ENCODE data around the gene KCNK15. TPM values are rescaled to one million over a fixed set of nuclear protein-coding genes. Genes with fewer than 3 reads are reported as not detected.
"Not testable (repeated sequence)": the region's sequence is repeated elsewhere in the genome, so short reads cannot be mapped to it uniquely, and the experiment has no call there.

Gene KCNK15
- total RNA-seq = under 1 TPM; 0.31 to 0.48 TPM

DNA sequence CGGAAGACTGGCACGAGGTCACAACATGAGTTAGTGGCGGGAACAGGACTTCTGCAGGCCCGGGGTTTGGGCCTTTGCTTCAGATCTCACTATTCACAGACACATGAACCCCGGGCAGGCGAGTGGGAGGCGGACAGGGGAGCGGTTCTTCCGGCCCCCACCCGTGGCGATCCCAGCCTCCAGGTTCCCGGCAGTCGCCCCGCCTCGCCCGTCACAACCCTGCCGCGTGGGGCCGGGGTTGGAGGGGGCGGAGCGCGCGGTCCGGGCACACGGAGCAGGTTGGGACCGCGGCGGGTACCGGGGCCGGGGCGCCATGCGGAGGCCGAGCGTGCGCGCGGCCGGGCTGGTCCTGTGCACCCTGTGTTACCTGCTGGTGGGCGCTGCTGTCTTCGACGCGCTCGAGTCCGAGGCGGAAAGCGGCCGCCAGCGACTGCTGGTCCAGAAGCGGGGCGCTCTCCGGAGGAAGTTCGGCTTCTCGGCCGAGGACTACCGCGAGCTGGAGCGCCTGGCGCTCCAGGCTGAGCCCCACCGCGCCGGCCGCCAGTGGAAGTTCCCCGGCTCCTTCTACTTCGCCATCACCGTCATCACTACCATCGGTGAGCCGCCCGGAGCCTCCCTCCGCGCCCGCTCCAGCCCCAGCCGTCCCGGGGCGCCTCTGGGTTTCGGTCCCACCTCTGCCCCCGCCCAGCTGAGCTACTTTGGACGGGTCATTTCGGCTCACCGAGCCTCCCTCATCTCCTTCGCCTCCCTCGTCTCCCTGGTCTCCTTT, at the start of gene KCNK15:
KCNK15 (plus strand) TSS at position 268 of the 769 bp plus-strand sequence; CDS start at position 314, 46 bp downstream.
- Mint-ChIP-seq H3K4me1 (peaks cover 12% of the 10 kb centered on the region), H3K36me3 (peaks cover 2% of the 10 kb centered on the region), H3K9me3 (no peaks in the 10 kb centered on the region), H3K27me3 (peaks cover 35% of the 10 kb centered on the region), H3K4me3 (peak within 1 kb of the TSS; percentile 77), H3K27ac (peak within 1 kb of the TSS; percentile 50)
- peak; percentile 59 for DNase-seq

DNA sequence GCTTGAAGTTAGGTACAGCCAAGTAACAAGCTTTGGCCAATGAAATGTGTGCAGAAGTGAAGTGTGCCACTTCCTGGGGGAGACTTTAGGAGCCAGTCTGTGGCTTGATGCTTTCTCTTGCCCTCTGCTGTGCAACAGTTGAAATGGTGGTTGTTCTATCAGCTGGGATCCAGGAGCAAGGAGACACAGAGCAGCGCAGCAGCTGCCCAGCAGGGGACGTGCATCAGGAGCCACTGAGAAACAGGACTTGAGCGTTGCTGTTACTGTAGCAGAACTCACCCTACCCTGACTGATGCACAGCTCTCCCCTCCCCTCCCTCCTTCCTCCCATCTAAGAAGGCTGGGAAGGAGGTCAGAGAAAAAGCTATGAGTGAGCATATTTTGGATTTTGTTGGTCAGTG, 49.4 kb upstream of the KCNK15 start:
- Mint-ChIP-seq H3K36me3 (no peaks in the 10 kb centered on the region), H3K4me1 (peaks cover 14% of the 10 kb centered on the region), H3K9me3 (no peaks in the 10 kb centered on the region), H3K27me3 (no peaks in the 10 kb centered on the region), H3K4me3 (no peak overlapping the region), H3K27ac (no peak overlapping the region)
- no peak for DNase-seq

DNA sequence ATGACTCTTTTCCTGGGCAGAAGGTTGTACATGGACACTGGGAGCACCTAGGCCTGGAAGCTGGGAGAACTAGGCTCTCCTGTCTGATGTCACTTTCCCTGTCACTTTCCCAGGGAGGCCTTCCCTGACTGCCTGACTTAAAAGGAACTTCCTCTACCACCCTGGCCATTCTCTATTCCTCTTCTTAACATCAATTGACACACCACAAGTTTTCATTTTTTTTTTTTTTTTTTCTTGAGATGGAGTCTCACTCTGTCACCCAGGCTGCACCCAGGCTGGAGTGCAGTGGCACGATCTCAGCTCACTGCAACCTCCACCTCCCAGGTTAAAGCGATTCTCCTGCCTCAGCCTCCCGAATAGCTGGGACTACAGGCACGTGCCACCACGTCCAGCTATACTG, 48.6 kb upstream of the KCNK15 start:
- not testable (repeated sequence) for H3K27me3 Mint-ChIP-seq, H3K36me3 Mint-ChIP-seq, H3K9me3 Mint-ChIP-seq, DNase-seq, H3K27ac Mint-ChIP-seq
- Mint-ChIP-seq H3K4me3 (peak overlapping the region; percentile 24), H3K4me1 (peaks cover 12% of the 10 kb centered on the region)

DNA sequence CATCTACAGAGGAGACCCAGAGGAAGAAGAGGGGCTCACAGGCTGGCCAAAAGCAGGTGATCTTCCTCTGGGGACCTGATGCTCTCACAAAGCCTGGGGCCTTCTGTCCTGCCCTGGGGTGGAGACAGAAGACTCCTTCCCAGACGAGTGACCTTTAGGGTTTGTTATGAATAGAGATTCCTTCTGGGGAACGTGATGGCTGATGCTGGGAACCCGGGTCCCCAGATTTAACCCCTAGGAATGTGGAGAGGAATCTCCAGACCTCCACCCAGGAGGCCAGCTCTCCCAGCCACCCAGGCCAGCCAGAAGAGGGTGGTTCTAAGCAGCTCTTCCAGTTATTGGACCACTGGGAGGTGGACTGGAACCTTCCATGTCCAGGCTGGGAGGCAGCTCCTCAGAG, 47.3 kb upstream of the KCNK15 start:
- peaks cover 10% of the 10 kb centered on the region for H3K4me1 Mint-ChIP-seq
- H3K27me3 Mint-ChIP-seq = no peaks in the 10 kb centered on the region
- no peaks in the 10 kb centered on the region for H3K36me3 Mint-ChIP-seq
- DNase-seq = no peak
- H3K9me3 Mint-ChIP-seq = no peaks in the 10 kb centered on the region
- no peak overlapping the region for H3K4me3 Mint-ChIP-seq
- H3K27ac Mint-ChIP-seq = no peak overlapping the region

DNA sequence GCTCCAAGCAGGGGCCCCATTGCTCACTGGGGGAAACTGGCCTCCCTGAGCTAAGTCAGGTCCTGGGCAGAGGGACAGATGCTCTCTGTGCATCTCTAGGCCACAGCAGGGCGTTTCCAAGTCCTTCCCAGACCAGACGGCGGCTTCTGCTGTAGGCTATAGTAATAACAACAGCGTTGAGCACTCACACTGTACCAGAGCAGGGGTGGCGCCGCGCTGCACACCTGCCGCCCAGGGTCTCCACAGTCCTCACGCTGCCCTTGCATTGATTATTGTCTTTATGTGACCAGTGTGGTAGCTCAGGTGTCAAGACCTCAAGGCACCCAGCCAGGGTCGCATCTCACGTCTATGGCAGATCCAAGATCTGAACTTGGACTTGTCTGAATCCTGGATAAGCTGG, 45.4 kb upstream of the KCNK15 start:
- H3K27me3 Mint-ChIP-seq = no peaks in the 10 kb centered on the region
- peaks cover 8% of the 10 kb centered on the region for H3K4me1 Mint-ChIP-seq

DNA sequence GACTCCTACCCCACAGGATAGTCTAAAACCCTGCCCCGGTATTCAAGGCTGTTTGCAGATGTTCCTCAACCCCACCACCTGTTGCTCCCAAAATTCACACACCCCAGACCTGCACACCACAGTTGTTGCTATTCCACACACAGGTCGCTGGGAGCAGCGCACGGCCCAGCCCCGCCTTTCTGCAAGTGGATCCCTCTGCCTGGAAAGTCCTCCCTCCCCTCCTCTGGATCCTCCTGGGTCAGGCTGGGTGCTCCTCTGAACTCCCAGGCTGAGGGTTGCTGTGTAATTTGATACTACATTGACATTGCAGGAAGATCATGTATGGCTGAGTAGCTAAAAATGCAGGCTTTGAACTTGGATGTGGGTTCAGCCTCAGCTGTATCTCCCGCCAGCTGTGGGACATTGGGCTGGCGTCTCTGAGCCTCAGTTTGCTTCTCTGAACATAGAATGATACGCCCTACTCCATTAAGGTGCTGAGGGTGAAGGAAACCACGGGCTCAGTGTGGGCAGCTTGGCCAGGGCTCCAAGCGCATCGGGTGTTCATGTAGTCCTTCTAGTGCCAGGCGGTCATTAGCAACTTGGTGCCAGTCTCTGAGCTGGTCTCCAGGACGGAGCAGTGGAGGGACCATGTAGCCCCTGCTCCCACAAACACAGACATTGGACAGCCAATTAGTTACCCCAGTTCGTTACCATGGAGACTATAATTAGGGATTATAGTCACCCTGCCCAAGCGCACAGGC, 44.4 kb upstream of the KCNK15 start:
- H3K9me3 Mint-ChIP-seq = no peaks in the 10 kb centered on the region
- H3K36me3 Mint-ChIP-seq = no peaks in the 10 kb centered on the region
- H3K27ac Mint-ChIP-seq = no peak overlapping the region

More for the DNA sequence above, 45.4 kb upstream of the KCNK15 start:
- Mint-ChIP-seq H3K27ac (no peak overlapping the region), H3K36me3 (no peaks in the 10 kb centered on the region), H3K9me3 (no peaks in the 10 kb centered on the region), H3K4me3 (no peak overlapping the region)
- no peak for DNase-seq

DNA sequence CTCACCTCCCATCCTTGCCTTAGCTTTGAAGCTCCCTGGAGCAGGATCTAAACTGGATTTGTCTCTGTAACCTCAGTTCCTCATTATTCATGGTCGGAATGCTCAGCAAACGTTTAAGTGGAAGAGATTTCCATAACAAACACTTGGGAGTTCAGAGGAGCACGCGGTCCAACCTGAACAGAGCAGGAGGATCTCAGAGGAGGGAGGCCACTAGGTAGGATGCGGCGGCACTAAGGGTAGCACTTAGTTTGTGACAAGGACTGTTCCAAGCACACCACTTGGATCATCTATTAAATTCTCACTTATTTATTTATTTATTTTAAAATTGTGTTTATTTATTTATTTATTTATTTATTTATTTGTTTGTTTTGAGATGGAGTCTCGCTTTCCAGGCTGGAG, 43.8 kb upstream of the KCNK15 start:
- Mint-ChIP-seq H3K9me3 (no peaks in the 10 kb centered on the region), H3K27ac (no peak overlapping the region), H3K36me3 (no peaks in the 10 kb centered on the region), H3K4me1 (no peaks in the 10 kb centered on the region), H3K4me3 (no peak overlapping the region), H3K27me3 (no peaks in the 10 kb centered on the region)
- DNase-seq = no peak

More for the DNA sequence above, 44.4 kb upstream of the KCNK15 start:
- no peak overlapping the region for H3K4me3 Mint-ChIP-seq
- DNase-seq = no peak
- H3K4me1 Mint-ChIP-seq = no peaks in the 10 kb centered on the region
- H3K27me3 Mint-ChIP-seq = no peaks in the 10 kb centered on the region

DNA sequence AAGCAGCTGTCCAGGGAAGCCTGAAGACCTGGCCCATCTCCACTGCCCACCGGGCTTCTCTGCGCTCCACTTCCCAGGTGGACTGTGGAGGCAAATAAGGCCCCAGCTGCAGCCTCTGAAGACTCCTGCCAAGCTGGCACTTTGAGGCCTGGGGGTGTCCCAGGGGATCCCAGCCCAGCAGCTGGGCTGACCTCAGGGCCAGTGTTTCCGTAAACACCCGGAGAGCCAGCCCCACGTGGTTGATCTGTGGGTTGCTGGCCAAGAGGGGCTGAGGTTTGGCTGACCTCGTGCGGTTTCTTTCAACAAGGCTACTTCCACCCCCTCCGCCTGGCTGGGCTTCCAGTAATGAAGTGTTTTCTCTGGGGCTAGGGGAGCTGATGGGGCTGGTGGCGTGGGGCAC, 42.9 kb upstream of the KCNK15 start:
- Mint-ChIP-seq H3K4me3 (no peak overlapping the region), H3K27me3 (no peaks in the 10 kb centered on the region), H3K9me3 (no peaks in the 10 kb centered on the region), H3K4me1 (no peaks in the 10 kb centered on the region), H3K36me3 (no peaks in the 10 kb centered on the region), H3K27ac (no peak overlapping the region)
- DNase-seq = no peak

DNA sequence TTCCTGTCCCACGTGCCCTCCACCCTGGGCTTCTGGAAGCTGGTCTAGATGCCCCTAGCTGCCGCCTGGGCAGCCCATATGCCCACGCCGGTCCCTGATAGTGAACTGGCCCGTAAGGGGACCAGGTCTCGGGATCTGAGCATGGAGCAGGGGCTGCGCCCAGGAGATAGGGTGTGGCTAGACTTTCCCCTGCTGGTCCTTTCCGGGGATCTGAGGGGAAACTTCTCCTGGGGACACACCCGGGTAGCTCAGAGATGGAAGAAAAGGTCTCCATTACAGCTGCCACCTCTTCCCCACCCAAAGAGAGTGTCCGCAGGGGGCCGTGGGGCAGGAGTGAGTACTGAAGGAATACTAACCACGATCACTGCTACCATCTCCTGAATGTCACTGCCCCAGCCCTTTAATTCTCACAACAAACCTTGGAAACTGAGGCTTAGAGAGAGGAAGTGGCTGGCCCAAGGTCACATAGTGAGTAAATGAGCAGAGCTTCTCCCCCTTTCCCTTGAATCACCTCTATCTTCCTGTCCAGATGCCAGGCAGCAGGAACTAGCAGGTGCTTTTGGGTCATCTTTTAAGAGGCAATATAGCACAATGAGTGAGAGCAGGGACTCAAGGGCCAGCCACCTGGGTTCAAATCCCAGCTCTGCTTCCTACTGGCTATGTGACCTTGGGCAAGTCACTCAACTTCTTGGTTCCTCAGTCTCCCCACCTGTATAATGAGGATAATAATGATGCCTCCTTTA, 42.3 kb upstream of the KCNK15 start:
- Mint-ChIP-seq H3K9me3 (no peaks in the 10 kb centered on the region), H3K27me3 (no peaks in the 10 kb centered on the region), H3K4me1 (no peaks in the 10 kb centered on the region), H3K4me3 (no peak overlapping the region), H3K36me3 (no peaks in the 10 kb centered on the region), H3K27ac (no peak overlapping the region)
- DNase-seq = no peak

DNA sequence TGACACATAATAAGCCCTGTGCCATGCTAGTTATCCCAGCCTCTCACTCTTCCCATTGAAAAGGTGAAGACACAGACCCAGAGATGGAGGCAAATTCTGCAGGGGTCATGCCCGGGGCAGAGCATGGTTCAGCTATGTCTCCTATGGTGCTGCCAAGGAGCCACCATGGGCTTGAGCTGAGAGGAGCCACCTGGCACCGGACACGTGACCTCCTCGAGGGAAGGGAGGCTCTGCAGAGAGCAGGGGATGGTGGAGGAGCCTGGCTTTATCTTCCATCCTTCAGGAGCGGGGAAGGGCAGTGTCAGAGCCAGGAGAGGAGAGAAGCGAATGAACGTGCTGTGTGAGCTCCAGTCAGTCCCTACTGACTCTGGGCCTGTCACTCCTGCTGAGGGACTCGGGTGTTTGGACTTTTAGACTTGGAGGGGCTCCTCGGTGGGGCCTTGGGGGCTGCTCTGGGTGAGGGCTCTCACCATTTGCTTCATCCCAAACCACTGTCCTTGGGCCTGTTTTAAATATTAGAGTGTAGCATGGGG, 41.6 kb upstream of the KCNK15 start:
- Mint-ChIP-seq H3K9me3 (no peaks in the 10 kb centered on the region), H3K27me3 (no peaks in the 10 kb centered on the region), H3K27ac (no peak overlapping the region), H3K36me3 (no peaks in the 10 kb centered on the region), H3K4me1 (no peaks in the 10 kb centered on the region), H3K4me3 (no peak overlapping the region)
- DNase-seq = no peak

DNA sequence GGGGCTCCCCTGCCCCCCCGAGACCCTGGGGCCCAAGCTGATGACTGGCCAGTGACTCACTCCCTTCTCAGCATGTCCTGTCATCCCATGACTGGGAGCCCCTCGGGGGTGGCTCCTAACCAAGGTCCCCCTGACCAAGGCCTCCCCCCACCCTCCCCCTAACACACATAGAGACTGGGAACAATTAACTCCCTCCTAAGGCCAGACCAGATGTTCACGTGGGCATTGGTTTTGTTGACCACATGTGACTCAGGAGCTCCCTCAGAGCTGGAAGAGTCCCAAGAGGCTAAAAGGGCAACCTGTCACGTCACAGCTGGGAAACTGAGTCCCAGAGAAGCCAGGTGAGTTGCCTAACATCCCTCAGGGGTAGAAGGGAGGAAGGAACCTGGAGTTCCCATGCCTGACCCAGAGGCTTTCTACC, 41.1 kb upstream of the KCNK15 start:
- Mint-ChIP-seq H3K27ac (no peak overlapping the region), H3K4me1 (no peaks in the 10 kb centered on the region), H3K27me3 (no peaks in the 10 kb centered on the region), H3K4me3 (no peak overlapping the region), H3K36me3 (no peaks in the 10 kb centered on the region), H3K9me3 (no peaks in the 10 kb centered on the region)
- no peak for DNase-seq

DNA sequence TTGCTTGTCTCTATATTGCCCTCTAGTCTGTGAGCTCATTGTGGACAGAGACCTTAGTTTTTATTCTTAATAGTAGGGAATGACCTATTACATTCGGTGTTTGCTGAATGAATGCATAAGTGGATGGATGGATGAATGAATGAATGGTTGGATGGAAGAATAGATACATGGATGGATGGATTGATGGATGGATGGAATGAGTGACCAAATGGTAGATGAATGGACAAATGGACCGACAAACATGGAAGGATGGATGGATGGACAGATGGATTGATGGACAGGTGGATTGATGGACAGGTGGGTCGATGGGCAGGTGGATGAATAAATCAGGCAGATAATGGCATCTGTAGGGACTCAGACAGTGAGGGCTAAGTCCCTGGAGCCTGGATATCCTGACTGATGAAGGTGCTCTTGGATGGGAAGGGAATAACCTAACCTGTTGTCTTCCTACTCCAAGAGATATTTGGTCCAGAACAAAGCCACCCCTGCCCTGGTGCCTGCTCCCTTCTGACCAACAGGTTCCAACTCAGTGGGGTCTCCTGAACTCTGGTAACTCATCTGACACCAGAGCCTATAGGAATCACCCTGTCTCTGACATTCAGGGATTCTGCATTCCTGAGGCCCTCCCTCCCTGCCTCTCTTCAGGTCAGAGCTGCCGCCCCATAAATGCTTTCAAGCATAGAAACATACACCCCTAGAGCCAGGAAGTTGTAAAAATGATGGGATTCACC, 40.1 kb upstream of the KCNK15 start:
- Mint-ChIP-seq H3K9me3 (no peaks in the 10 kb centered on the region), H3K36me3 (no peaks in the 10 kb centered on the region), H3K4me1 (no peaks in the 10 kb centered on the region), H3K4me3 (no peak overlapping the region), H3K27ac (no peak overlapping the region), H3K27me3 (no peaks in the 10 kb centered on the region)
- DNase-seq = no peak

DNA sequence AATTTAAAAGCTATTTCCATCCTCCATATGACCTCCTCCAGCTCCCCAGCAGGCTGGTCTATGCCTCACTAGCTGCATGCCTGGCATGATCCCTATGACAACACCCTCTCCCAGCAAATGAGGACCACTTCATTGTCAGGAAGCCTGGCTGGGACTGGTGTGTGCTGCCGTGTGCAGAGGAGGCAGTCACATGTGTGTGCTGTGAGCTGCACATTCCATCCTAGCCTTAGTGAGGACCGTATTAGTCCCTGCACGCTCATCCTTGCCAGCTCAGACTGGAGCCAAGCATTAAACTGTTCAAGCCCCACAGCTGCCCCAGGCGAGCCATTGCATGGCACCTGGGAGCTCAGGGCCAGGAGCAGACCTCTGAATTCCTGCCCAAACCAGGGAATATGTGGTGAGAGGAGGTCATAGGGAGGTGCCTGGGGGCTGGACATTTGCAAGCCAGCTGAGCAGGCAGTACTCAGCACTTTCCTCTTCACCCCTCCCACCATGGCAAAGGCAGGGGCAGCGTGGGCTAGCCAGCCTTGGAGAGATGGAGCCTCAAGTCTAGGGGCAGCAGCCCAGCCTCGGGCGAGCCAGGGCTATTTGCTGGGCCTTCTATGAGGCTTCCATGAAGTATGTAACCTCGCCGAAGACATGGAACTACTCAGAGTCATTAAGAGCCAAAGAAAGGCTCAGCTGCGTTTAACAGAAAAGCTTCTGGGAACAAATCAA, 39.2 kb upstream of the KCNK15 start:
- DNase-seq = no peak
- Mint-ChIP-seq H3K9me3 (no peaks in the 10 kb centered on the region), H3K27ac (no peak overlapping the region), H3K27me3 (no peaks in the 10 kb centered on the region), H3K4me1 (no peaks in the 10 kb centered on the region), H3K36me3 (no peaks in the 10 kb centered on the region), H3K4me3 (no peak overlapping the region)

DNA sequence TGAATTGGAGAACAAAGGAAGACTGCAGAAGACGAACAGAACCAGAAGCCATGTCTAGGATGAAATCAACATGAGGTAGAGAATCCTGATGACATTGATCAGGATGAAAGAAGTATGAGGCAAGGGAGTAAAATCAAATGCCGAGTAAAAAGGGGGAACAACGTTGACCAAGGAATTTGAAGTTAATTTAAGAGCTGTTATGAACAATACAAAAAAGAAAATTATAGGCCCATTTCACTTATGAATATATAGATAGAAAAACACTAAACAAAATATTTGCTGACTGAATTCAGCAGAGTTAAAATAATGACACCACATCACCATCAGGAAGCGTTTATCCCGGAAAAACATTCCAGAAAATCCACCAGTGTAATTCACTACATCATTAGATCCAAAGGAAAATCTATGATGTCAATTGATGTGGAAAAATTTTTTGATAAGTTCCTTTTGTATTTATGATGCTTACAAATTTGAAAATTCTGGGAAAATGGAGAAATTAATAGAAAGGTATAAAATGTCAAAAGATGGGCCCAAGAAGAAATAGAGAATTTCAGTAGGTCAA, 38.6 kb upstream of the KCNK15 start:
- no peak overlapping the region for H3K27ac Mint-ChIP-seq
- no peaks in the 10 kb centered on the region for H3K27me3 Mint-ChIP-seq
- no peaks in the 10 kb centered on the region for H3K9me3 Mint-ChIP-seq
- DNase-seq = no peak
- H3K36me3 Mint-ChIP-seq = no peaks in the 10 kb centered on the region
- H3K4me3 Mint-ChIP-seq = no peak overlapping the region
- H3K4me1 Mint-ChIP-seq = no peaks in the 10 kb centered on the region

Data from activated naive CD8-positive, alpha-beta T cell treated with anti-CD3 and anti-CD28 coated beads for 36 hours (primary cell).